Caco-2 (cell line): ENCODE data around the gene CXCL10. TPM values are rescaled to one million over a fixed set of nuclear protein-coding genes. Genes with fewer than 3 reads are reported as not detected.

Source experiments
- BruUV-seq: library from RNA; stranded (reverse); fragments of 400-500 nt; replicated peaks from 2 replicates; lab custom pipeline; 2021; lab: Mats Ljungman, UMichigan
- CTCF ChIA-PET: fragments of 300-600 bp; sonication (Branson Sonifier 250); formaldehyde crosslinking; loops from one replicate; lab custom pipeline; 2022; ENCODE audit warnings: antibody characterized with exemption; lab: Charles Lee
- POLR2A ChIA-PET: fragments of 300-600 bp; sonication (Branson Sonifier 250); formaldehyde crosslinking; loops from one replicate; lab custom pipeline; 2022; ENCODE audit warnings: antibody characterized with exemption; lab: Charles Lee
- DNase-seq, 2 experiments: peaks; one replicate each; pipeline versions ENCODE4 v3.0.0 to v3.0.0-alpha.2; 2020 to 2022
- H3K27me3 ChIP-seq: replicated peaks from 2 replicates; pipeline ENCODE4 v1.6.0; 2011; ENCODE audit warnings: low read length; ENCODE audit not compliant: control insufficient read depth, insufficient read depth
- H3K36me3 ChIP-seq: 2 replicates; pipeline ENCODE4 v1.5.1; 2011; ENCODE audit warnings: low read length; ENCODE audit not compliant: control insufficient read depth, insufficient read depth
- H3K4me1 ChIP-seq: fragments of 250-450 bp; sonication (Bioruptor Pico); 2 replicates; pipeline ENCODE4 v1.5.1; 2020; ENCODE audit warnings: mild to moderate bottlenecking
- H3K4me3 ChIP-seq: 2 replicates; pipeline ENCODE4 v1.5.1; 2011; ENCODE audit warnings: low read depth, mild to moderate bottlenecking, control low read depth, low read length
- H3K9me3 ChIP-seq: fragments of 250-450 bp; sonication (Bioruptor Pico); 2 replicates; pipeline ENCODE4 v1.5.1; 2020; ENCODE audit warnings: mild to moderate bottlenecking, moderate library complexity
- H3K27ac Mint-ChIP-seq: one replicate; pipeline ENCODE4 v1.8.0; 2022; ENCODE audit warnings: mixed read lengths; ENCODE audit not compliant: unreplicated experiment
- H3K27me3 Mint-ChIP-seq: one replicate; pipeline ENCODE4 v1.8.0; 2022; ENCODE audit warnings: mixed read lengths; ENCODE audit not compliant: insufficient read depth, unreplicated experiment
- H3K36me3 Mint-ChIP-seq: one replicate; pipeline ENCODE4 v1.8.0; 2022; ENCODE audit warnings: mild to moderate bottlenecking, mixed read lengths; ENCODE audit not compliant: insufficient read depth, unreplicated experiment
- H3K4me1 Mint-ChIP-seq: one replicate; pipeline ENCODE4 v1.8.0; 2022; ENCODE audit warnings: low read depth, mixed read lengths; ENCODE audit not compliant: unreplicated experiment
- H3K4me3 Mint-ChIP-seq: one replicate; pipeline ENCODE4 v1.8.0; 2022; ENCODE audit warnings: mild to moderate bottlenecking, moderate library complexity, mixed read lengths; ENCODE audit not compliant: unreplicated experiment
- H3K9me3 Mint-ChIP-seq: one replicate; pipeline ENCODE4 v1.8.0; 2022; ENCODE audit warnings: mixed read lengths; ENCODE audit not compliant: unreplicated experiment
- CTCF ChIP-seq, 2 experiments: fragments of 200-600 bp in 1 of 2; IDR thresholded peaks; 1 replicate in 1 of 2; 2 replicates in 1 of 2; pipeline versions ENCODE4 v1.5.1 to v1.8.0; 2011 to 2022; ENCODE audit warnings: antibody characterized with exemption in 1 of 2, control low read depth in 1 of 2, inconsistent platforms in 1 of 2, low read depth in 1 of 2, low read length in 1 of 2, mild to moderate bottlenecking in 1 of 2, moderate library complexity in 1 of 2; ENCODE audit not compliant: insufficient read depth in 1 of 2, severe bottlenecking in 1 of 2, unreplicated experiment in 1 of 2
- intact Hi-C: fragments of 100-400 bp; cut with micrococcal nuclease; formaldehyde crosslinking; loops from one replicate; pipeline ENCODE4 v1.10.0; 2022; ENCODE audit not compliant: unreplicated experiment
- total RNA-seq: library from RNA; stranded (reverse); gene quantifications from 2 replicates; pipeline ENCODE4 v1.2.3, GENCODE V29; 2022

The CXCL10 gene
- total RNA-seq, 1 experiment from 2014 or later = not detected

GRCh38 chr4:75997081-75997480 is 26.2 kb downstream of the CXCL10 start:
- no peak overlapping the region for H3K4me3 ChIP-seq
- H3K9me3 Mint-ChIP-seq = peaks cover under 1% of the 10 kb centered on the region
- peaks cover 10% of the 10 kb centered on the region for H3K4me1 ChIP-seq
- no peaks in the 10 kb centered on the region for H3K9me3 ChIP-seq
- ChIA-PET POLR2A (no interaction called here), CTCF (interaction anchor here (1.7 to 2.4 kb wide), 2 partner anchors 65 to 90 kb away, joined by 5 to 23 read pairs; no protein-coding TSS in a partner anchor)
- DNase-seq = no peak
- intact Hi-C loops = no loop called here
- no peak overlapping the region for H3K4me3 Mint-ChIP-seq
- H3K4me1 Mint-ChIP-seq = peaks cover 9% of the 10 kb centered on the region
- no peaks in the 10 kb centered on the region for H3K36me3 ChIP-seq
- H3K36me3 Mint-ChIP-seq = no peaks in the 10 kb centered on the region
- H3K27me3 Mint-ChIP-seq = no peaks in the 10 kb centered on the region
- no TSS peak for BruUV-seq
- no peak overlapping the region for H3K27ac Mint-ChIP-seq
- H3K27me3 ChIP-seq = no peaks in the 10 kb centered on the region
- TF ChIP-seq CTCF (IDR thresholded peaks at IDR 0.05; ENCODE audit: insufficient read depth in 1 of 2, low read depth in 1 of 2, low read length in 1 of 2, severe bottlenecking in 1 of 2, unreplicated experiment in 1 of 2) = no peak

- TF ChIP-seq CTCF (IDR thresholded peaks at IDR 0.05; ENCODE audit: insufficient read depth in 1 of 2, low read depth in 1 of 2, low read length in 1 of 2, severe bottlenecking in 1 of 2, unreplicated experiment in 1 of 2) = peak; percentile 48 to 54
- Histone ChIP-seq H3K4me3 (no peak overlapping the region), H3K27me3 (no peaks in the 10 kb centered on the region), H3K4me1 (0 out of 2 replicates have a peak, but pooled peaks cover 3% of the 10 kb centered on the region), H3K9me3 (no peaks in the 10 kb centered on the region), H3K36me3 (no peaks in the 10 kb centered on the region)
- ChIA-PET POLR2A (interaction anchor here (1.0 kb wide), 1 partner anchor 271 kb away, joined by 3 read pairs; the partner anchor contains the start of gene USO1), CTCF (interaction anchor here (0.6 to 2.4 kb wide), 12 partner anchors 58 to 1423 kb away, joined by 3 to 23 read pairs (median 4); partner anchors contain the start of genes ART3 and NUP54)
- BruUV-seq = no TSS peak
- no peaks in the 10 kb centered on the region for H3K9me3 Mint-ChIP-seq
- H3K4me3 Mint-ChIP-seq = no peak overlapping the region
- H3K27ac Mint-ChIP-seq = no peak overlapping the region
- no peaks in the 10 kb centered on the region for H3K36me3 Mint-ChIP-seq
- intact Hi-C loops = loop anchor here (1.0 kb wide), 2 partner anchors 72 to 92 kb away; no protein-coding TSS in a partner anchor
- H3K4me1 Mint-ChIP-seq = peaks cover 9% of the 10 kb centered on the region
- no peaks in the 10 kb centered on the region for H3K27me3 Mint-ChIP-seq
- DNase-seq = peak in 1 of 2 experiments; percentile 49
Measured at GRCh38 chr4:75995727-75996126, 27.6 kb downstream of the CXCL10 start.

DNA sequence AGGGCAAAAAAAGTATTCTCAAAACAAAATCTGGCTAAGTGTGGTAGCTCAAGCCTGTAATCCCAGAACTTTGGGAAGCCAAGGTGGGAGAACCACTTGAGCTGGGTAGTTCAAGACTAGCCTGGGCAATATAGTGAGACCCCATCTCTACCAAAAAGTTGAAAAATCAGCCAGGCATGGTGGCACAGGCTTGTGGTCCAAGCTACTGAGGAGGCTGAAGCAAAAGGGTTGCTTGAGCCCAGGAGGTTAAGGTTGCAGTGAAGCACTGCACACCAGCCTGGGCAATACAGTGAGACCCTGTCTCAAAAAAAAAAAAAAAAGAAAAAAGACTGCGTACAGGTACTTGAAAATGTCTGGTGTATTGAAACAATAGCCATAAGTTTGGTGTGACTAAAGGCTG is 30.8 kb downstream of the CXCL10 start:
- CTCF ChIA-PET = interaction anchor here (0.9 kb wide), 1 partner anchor 94 kb away, joined by 4 read pairs; no protein-coding TSS in a partner anchor
- no peak overlapping the region for H3K27ac Mint-ChIP-seq

More for the DNA sequence above, 30.8 kb downstream of the CXCL10 start:
- H3K36me3 ChIP-seq = no peaks in the 10 kb centered on the region
- H3K4me1 Mint-ChIP-seq = peaks cover 27% of the 10 kb centered on the region
- TF ChIP-seq CTCF (IDR thresholded peaks at IDR 0.05; ENCODE audit: insufficient read depth in 1 of 2, low read depth in 1 of 2, low read length in 1 of 2, severe bottlenecking in 1 of 2, unreplicated experiment in 1 of 2) = no peak
- intact Hi-C loops = loop anchor here (5.0 kb wide), 1 partner anchor 100 kb away; no protein-coding TSS in a partner anchor
- no peaks in the 10 kb centered on the region for H3K9me3 Mint-ChIP-seq
- H3K9me3 ChIP-seq = no peaks in the 10 kb centered on the region
- no peak for DNase-seq
- H3K36me3 Mint-ChIP-seq = peaks cover 4% of the 10 kb centered on the region
- no TSS peak for BruUV-seq
- POLR2A ChIA-PET = no interaction called here
- no peaks in the 10 kb centered on the region for H3K4me1 ChIP-seq
- H3K4me3 ChIP-seq = no peak overlapping the region
- no peaks in the 10 kb centered on the region for H3K27me3 Mint-ChIP-seq
- no peaks in the 10 kb centered on the region for H3K27me3 ChIP-seq
- H3K4me3 Mint-ChIP-seq = no peak overlapping the region
